K562 (cell line): ENCODE data around the gene UBE2L5. TPM values are rescaled to one million over a fixed set of nuclear protein-coding genes. Genes with fewer than 3 reads are reported as not detected.

Source experiments
- ATAC-seq: fragments of 200-7000 bp; cut with Tn5 transposase; 3 replicates; pipeline ENCODE4 v1.9.1; 2020; ENCODE audit warnings: moderate library complexity
- BruUV-seq: library from RNA; stranded (reverse); fragments of 400-500 nt; replicated peaks from 2 replicates; lab custom pipeline; 2021; lab: Mats Ljungman, UMichigan
- CTCF ChIA-PET: fragments of 300-600 bp; formaldehyde crosslinking; extraction: SDS; loops from one replicate; lab custom pipeline; 2021; ENCODE audit warnings: low intra/inter-chr PET ratio; lab: Yijun Ruan, JAX
- POLR2A ChIA-PET: fragments of 300-600, 350-650 bp; sonication (Branson Sonifier 250); formaldehyde crosslinking; extraction: SDS; loops from one replicate; lab custom pipeline; 2021; ENCODE audit warnings: antibody characterized with exemption, inconsistent platforms; lab: Yijun Ruan, JAX
- DNase-seq, 4 experiments: peaks; one replicate each; pipeline versions ENCODE4 v3.0.0 to v3.0.0-alpha.2; 2011 to 2018; ENCODE audit warnings: low spot score in 3 of 4, mixed read lengths in 3 of 4; ENCODE audit errors: extremely low read depth in 1 of 4
- FAIRE-seq: peaks from 2 replicates; lab custom pipeline; 2011; peaks lifted over from hg19 to GRCh38; lab: Jason Lieb, UNC
- H2AFZ ChIP-seq: 2 replicates; pipeline ENCODE4 v1.6.0; 2011; ENCODE audit warnings: low read depth, low read length, control low read depth, inconsistent platforms
- H3K27ac ChIP-seq: fragments of 200-600 bp; 3 replicates; pipeline ENCODE4 v1.8.0; 2011; ENCODE audit warnings: low read depth, mild to moderate bottlenecking, control low read depth, inconsistent platforms, low read length, moderate library complexity, mixed read lengths; ENCODE audit errors: extremely low read depth
- H3K27me3 ChIP-seq, 2 experiments: fragments of 300-600 bp in 1 of 2; 2 replicates in 1 of 2; 3 replicates in 1 of 2; pipeline versions ENCODE4 v1.6.0 to v1.8.0; 2011; ENCODE audit warnings: inconsistent platforms in 2 of 2, low read length in 2 of 2, mild to moderate bottlenecking in 1 of 2, mixed read lengths in 1 of 2, moderate library complexity in 1 of 2; ENCODE audit not compliant: control insufficient read depth in 2 of 2, insufficient read depth in 2 of 2
- H3K36me3 ChIP-seq: fragments of 300-600 bp; 3 replicates; pipeline ENCODE4 v1.8.0; 2011; ENCODE audit warnings: mild to moderate bottlenecking, low read length, inconsistent platforms; ENCODE audit not compliant: control insufficient read depth, insufficient read depth
- H3K4me1 ChIP-seq, 2 experiments: fragments of 200-600 bp in 1 of 2; replicated peaks in 1 of 2; 2 replicates in 1 of 2; 3 replicates in 1 of 2; pipeline versions ENCODE4 v1.5.1 to v1.8.0; 2011; ENCODE audit warnings: inconsistent platforms in 2 of 2, low read length in 2 of 2, mild to moderate bottlenecking in 1 of 2, mixed read lengths in 1 of 2, moderate library complexity in 1 of 2; ENCODE audit not compliant: control insufficient read depth in 2 of 2, insufficient read depth in 2 of 2
- H3K4me2 ChIP-seq: 2 replicates; pipeline ENCODE4 v1.6.1; 2011; ENCODE audit warnings: low read length, control low read depth, inconsistent platforms, mixed read lengths; ENCODE audit not compliant: insufficient read depth
- H3K4me3 ChIP-seq: fragments of 200-600 bp; sonication (generic), shearing (Covaris generic); 2 replicates; pipeline ENCODE4 v1.5.1; 2016; ENCODE audit warnings: control low read depth, inconsistent platforms
- H3K79me2 ChIP-seq: fragments of 200-600 bp; 3 replicates; pipeline ENCODE4 v1.8.0; 2011; ENCODE audit warnings: low read length, inconsistent platforms; ENCODE audit not compliant: control insufficient read depth, insufficient read depth
- H3K9ac ChIP-seq, 2 experiments: 2 replicates each; pipeline versions ENCODE4 v1.6.0 to v1.6.1; 2011; ENCODE audit warnings: low read depth in 2 of 2, low read length in 2 of 2, control low read depth in 1 of 2, inconsistent platforms in 1 of 2, mild to moderate bottlenecking in 1 of 2, mixed read lengths in 1 of 2; ENCODE audit not compliant: insufficient read depth in 1 of 2
- H3K9me1 ChIP-seq: one replicate; pipeline ENCODE4 v1.6.0; 2011; ENCODE audit warnings: inconsistent platforms, mild to moderate bottlenecking, low read length, moderate library complexity; ENCODE audit not compliant: control insufficient read depth, insufficient read depth
- H3K9me3 ChIP-seq: replicated peaks from 2 replicates; pipeline ENCODE4 v1.5.1; 2011; ENCODE audit warnings: low read depth, low read length, inconsistent platforms; ENCODE audit not compliant: control insufficient read depth, insufficient read depth
- H4K20me1 ChIP-seq: replicated peaks from 2 replicates; pipeline ENCODE4 v1.6.1; 2011; ENCODE audit warnings: low read length, inconsistent platforms, mixed read lengths; ENCODE audit not compliant: control insufficient read depth, insufficient read depth
- CEBPB ChIP-seq: fragments of 450-650 bp; IDR thresholded peaks from 2 replicates; pipeline ENCODE4 v1.6.1; 2016; ENCODE audit warnings: missing genetic modification characterization, missing compliant biosample characterization
- HOXB6 ChIP-seq: fragments of 250-450 bp; sonication (Bioruptor Pico); IDR thresholded peaks from 2 replicates; pipeline ENCODE4 v1.5.1; 2022; ENCODE audit warnings: mild to moderate bottlenecking, borderline replicate concordance
- MBD2 ChIP-seq: sonication (generic); IDR thresholded peaks from 2 replicates; pipeline ENCODE4 v1.6.1; 2016; ENCODE audit warnings: low read depth, borderline replicate concordance
- NCOA1 ChIP-seq: fragments of 450-650 bp; IDR thresholded peaks from 2 replicates; pipeline ENCODE4 v1.6.1; 2016; ENCODE audit warnings: low read depth
- PHB ChIP-seq: fragments of 250-450 bp; sonication (Bioruptor Pico); IDR thresholded peaks from 2 replicates; pipeline ENCODE4 v1.5.0; 2021
- PTBP1 ChIP-seq: fragments of 200-400 bp; formaldehyde crosslinking; IDR thresholded peaks from 2 replicates; pipeline ENCODE4 v1.6.1; 2017; ENCODE audit warnings: low read depth, low read length
- SUPT5H ChIP-seq: fragments of 450-650 bp; IDR thresholded peaks from 2 replicates; pipeline ENCODE4 v1.6.1; 2016
- TBP ChIP-seq: optimal IDR thresholded peaks from 2 replicates; pipeline ENCODE3; 2011; ENCODE audit warnings: low read depth, low read length, improper control_type of control experiment
- ZNF274 ChIP-seq: IDR thresholded peaks from 2 replicates; pipeline ENCODE4 v1.6.1; 2011; ENCODE audit warnings: low read depth, mild to moderate bottlenecking, low read length, moderate library complexity, borderline replicate concordance
- WGBS: fragments of 100-300 bp; shearing (Covaris generic); methylation state at CpG from one replicate; pipeline ENCODE4 v1.1.6; 2016; ENCODE audit warnings: low coverage, mixed read lengths; ENCODE audit not compliant: insufficient coverage; ENCODE audit errors: missing lambda C conversion rate; 5-methylcytosine and 5-hydroxymethylcytosine counted together
- in situ Hi-C: fragments of 300-500 bp; cut with MboI; formaldehyde crosslinking; loops from 4 replicates; pipeline ENCODE4 v1.15.0; 2018; ENCODE audit warnings: inconsistent platforms, mixed read lengths
- intact Hi-C: fragments of 100-400 bp; cut with micrococcal nuclease; formaldehyde crosslinking; loops from 2 replicates; pipeline ENCODE4 v1.14.2; 2022
- polyA plus RNA-seq, 8 experiments: library from polyadenylated mRNA; depleted of rRNA in 4 of 8; stranded (reverse) in 5 of 8; unstranded in 3 of 8; fragments of >200 nt; fragmentation: Nextera tagmentation in 2 of 8; fragmentation: Illumina TruSeq in 1 of 8; extraction: Ambion mirVana in 2 of 8; extraction: Trizol in 1 of 8; gene quantifications; 2 replicates each; pipeline versions ENCODE4 v1.2.1 to v1.2.3, GENCODE V29; 2011 to 2014; ENCODE audit warnings: inconsistent platforms in 1 of 8, missing spikeins in 1 of 8
- total RNA-seq, 7 experiments: library from RNA; depleted of rRNA in 6 of 7; stranded (reverse); fragments of >200 nt in 6 of 7; fragmentation: Illumina TruSeq in 2 of 7; extraction: Trizol in 2 of 7; gene quantifications; 2 replicates each; pipeline versions ENCODE4 v1.2.1 to v1.2.3, GENCODE V29; 2011 to 2021; ENCODE audit warnings: low replicate concordance in 1 of 7

Gene UBE2L5
- total and polyA plus RNA-seq, 9 of the 15 experiments (the other 6 are each of a cell fraction or from before 2014, with no cell fraction given): 0.22 to 1.5 (median 0.86) TPM; not detected in 6

GRCh38 chr13:30376426-30377311, 45.6 kb upstream of the UBE2L5 start:
- no peak overlapping the region for H3K27ac ChIP-seq

GRCh38 chr13:30377312-30377685, 45.0 kb upstream of the UBE2L5 start:
- CTCF ChIA-PET: no interaction called here
- TF ChIP-seq NCOA1 (no peak), MBD2 (no peak), TBP (no peak), ZNF274 (no peak), CEBPB (tag) (no peak), SUPT5H (no peak)
- TF ChIP-seq, all 486 proteins: peak for 0
- H3K27me3 ChIP-seq: no peaks in the 10 kb centered on the region; a peak in 2 of 5 replicates
- no peaks in the 10 kb centered on the region for H3K9me3 ChIP-seq
- no TSS peak for BruUV-seq
- FAIRE-seq (no peak), ATAC-seq (no peak), DNase-seq (no peak)
- H3K4me3 ChIP-seq: no peak overlapping the region
- H2AFZ ChIP-seq: no peak overlapping the region
- no peak overlapping the region for H3K27ac ChIP-seq
- H3K79me2 ChIP-seq: no peaks in the 10 kb centered on the region
- intact Hi-C loops: no loop called here
- WGBS: 0% methylated on average over 2 of the region's 2 CpGs
- no peak overlapping the region for H3K9ac ChIP-seq
- no peaks in the 10 kb centered on the region for H4K20me1 ChIP-seq
- no peaks in the 10 kb centered on the region for H3K36me3 ChIP-seq
- H3K4me1 ChIP-seq: peaks cover 0 to 2% of the 10 kb centered on the region in 2 experiments; a peak in 2 of 5 replicates
- in situ Hi-C loops: no loop called here
- H3K4me2 ChIP-seq: no peak overlapping the region
- POLR2A ChIA-PET: no interaction called here
- no peaks in the 10 kb centered on the region for H3K9me1 ChIP-seq

More at GRCh38 chr13:30376426-30377311, 45.6 kb upstream of the UBE2L5 start:
- H2AFZ ChIP-seq: no peak overlapping the region
- H3K9ac ChIP-seq: no peak overlapping the region
- intact Hi-C loops: no loop called here
- H4K20me1 ChIP-seq: no peaks in the 10 kb centered on the region
- DNase-seq (no peak), FAIRE-seq (no peak), ATAC-seq (no peak)
- CTCF ChIA-PET: no interaction called here
- peaks cover 0 to 7% of the 10 kb centered on the region in 2 experiments; a peak in 2 of 5 replicates for H3K4me1 ChIP-seq
- H3K36me3 ChIP-seq: no peaks in the 10 kb centered on the region
- POLR2A ChIA-PET: no interaction called here
- H3K9me1 ChIP-seq: no peaks in the 10 kb centered on the region
- TF ChIP-seq PHB (CRISPR knock-in tag): no peak
- TF ChIP-seq PTBP1: no peak
- no peak for TF ChIP-seq HOXB6 (CRISPR knock-in tag)
- no peak overlapping the region for H3K4me2 ChIP-seq
- no peaks in the 10 kb centered on the region; a peak in 2 of 5 replicates for H3K27me3 ChIP-seq
- WGBS: 4% methylated on average over 4 of the region's 5 CpGs
- in situ Hi-C loops: no loop called here
- no peak overlapping the region for H3K4me3 ChIP-seq
- no peaks in the 10 kb centered on the region for H3K79me2 ChIP-seq
- no peaks in the 10 kb centered on the region for H3K9me3 ChIP-seq
- no TSS peak for BruUV-seq
